NCI-H524 (cell line): ENCODE measurements around the gene KRIT1.
"Not testable (repeated sequence)": the region's sequence is repeated elsewhere in the genome, so short reads cannot be mapped to it uniquely, and the experiment has no call there.

ENCODE experiments used
- DNase-seq, 2 experiments: peaks; one replicate each; lab custom pipeline; 2025; lab: John Stamatoyannopoulos, UW

Gene KRIT1

GRCh38 chr7:92246360-92247101, 817 bp upstream of the KRIT1 start:
- peak; percentile 45 to 61 for DNase-seq

DNA sequence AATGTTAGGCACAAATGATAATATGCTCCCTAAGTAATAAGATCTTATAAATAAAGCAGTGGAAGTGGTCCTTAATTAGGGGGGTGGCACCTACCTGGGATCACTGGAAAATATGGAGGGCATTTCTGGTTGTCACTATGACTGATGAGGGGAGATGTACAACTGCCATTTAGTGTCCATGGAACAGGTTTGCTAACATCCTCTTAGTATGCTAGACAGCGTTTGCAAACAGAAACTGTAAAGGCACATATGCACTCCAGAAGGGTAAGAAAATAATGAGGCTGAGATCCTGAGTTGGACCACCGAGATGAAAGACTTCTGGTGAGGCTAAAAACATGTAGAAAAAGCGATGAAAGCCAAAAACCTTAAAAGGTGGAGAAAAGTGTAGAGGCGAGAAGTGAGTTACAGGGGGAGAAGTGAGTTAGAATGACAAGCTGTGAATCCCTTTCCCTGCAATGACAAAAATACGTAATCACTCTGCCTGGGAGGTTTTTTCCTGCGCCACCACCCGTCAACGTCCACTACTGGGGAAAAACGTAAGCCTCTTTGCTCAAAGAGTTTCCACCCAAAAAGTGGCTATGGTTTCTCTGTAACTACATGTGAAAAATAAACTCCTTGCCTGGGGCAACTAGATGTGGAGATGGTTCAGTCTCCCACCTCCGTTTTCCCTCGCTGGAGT, 767 bp downstream of the KRIT1 start:
- peak in 1 of 2 experiments; percentile 22 for DNase-seq

- DNase-seq = no peak
Observed at GRCh38 chr7:92242972-92243371, 2.7 kb downstream of the KRIT1 start.

- no peak for DNase-seq
Observed at GRCh38 chr7:92230547-92230946, 15.2 kb downstream of the KRIT1 start.

DNA sequence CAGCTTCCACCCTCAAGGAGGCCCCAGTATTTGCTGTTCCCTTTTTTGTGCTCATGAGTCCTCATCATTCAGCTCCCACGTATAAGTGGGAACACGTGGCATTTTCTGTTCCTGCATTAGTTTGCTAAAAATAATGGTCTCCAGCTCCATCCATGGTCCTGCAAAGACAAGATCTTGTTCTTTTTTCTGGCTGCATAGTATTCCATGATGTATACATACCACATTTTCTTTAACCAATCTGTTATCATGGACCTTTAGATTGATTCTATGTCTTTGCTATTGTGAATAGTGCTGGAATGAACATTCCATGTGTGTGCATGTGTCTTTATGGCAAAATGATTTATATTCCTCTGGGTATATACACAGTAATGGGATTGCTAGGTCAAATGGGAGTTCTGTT, 17.0 kb downstream of the KRIT1 start:
- DNase-seq = no peak

DNA sequence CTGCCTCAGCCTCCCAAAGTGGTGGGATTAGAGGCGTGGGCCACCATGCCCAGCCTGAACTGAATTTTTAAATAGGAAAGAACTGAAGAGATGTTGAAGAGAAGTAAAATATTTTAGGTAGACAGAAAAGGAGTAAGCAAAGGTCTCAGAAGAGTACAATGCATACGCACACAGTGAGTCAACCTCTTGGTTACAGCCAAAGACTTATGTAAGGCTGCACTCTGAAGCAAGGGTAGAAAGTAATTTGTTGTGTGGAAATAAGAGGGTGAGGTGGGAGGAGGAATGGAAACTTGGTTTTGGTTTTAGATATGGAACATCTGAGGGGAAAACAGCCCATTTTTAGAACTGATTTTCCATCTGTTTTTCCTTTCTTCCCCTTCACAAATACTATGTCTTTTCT, 17.6 kb downstream of the KRIT1 start:
- DNase-seq = no peak

- DNase-seq = no peak
Observed at GRCh38 chr7:92226981-92227380, 18.7 kb downstream of the KRIT1 start.

GRCh38 chr7:92221766-92222165, 23.9 kb downstream of the KRIT1 start:
- DNase-seq = no peak

DNA sequence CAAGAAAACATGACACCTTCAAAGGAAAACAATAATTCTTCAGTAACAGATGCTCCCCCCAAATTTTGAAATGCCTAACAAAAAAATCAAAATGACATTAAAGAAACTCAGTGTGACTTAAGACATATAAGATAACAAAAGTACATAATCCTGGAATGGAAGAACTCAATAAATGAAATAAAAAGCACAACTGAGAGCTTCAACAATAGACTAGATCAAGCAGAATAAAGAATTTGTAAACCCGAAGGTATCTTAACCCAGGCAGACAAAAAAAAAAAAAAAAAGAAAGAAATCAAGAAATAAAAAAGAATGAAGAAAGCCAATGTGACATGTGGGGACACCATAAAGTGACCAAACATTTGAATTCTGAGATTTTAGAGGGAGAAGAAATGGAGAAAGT, 39.0 kb downstream of the KRIT1 start:
- no peak for DNase-seq

DNA sequence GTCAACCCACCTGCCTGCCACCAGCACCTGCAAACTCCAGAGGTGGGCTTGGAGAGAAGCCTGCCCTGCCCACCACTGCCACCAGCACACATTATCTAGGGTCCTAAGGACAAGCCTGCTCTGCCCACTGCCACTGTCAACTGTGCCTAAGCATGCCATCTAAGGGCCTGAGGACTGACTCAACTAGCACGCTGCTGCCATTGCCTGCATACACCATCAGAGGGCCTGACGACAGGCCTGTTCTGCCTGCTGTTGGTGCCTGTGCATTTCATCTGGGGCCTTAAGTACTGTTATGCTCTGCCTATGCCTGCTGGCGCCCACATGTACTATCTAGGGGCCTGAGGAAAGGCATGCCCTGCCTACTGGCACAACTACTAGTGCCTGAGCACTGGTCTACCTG, 39.7 kb downstream of the KRIT1 start:
- DNase-seq = no peak

DNA sequence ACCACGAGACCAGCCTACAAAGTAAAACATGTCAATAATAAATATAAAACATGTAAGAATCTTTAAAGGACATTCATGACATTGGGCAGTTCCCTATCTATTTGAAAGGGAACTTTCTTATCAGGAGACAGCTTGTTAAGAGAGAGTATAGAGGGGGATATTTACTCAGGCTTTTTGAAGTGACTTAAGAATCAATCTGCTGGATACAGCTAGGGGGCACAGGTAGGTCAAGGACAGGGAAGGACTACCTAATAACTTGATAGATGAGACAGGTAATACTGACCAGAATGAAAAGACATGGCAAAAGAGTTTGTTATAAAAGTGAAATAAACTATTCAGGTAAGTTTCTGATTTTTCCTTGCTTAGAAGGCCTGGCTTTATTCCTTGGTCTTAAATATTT, 44.9 kb downstream of the KRIT1 start:
- DNase-seq = no peak

- DNase-seq = no peak
Observed at GRCh38 chr7:92192326-92192725, 53.4 kb downstream of the KRIT1 start.

- not testable (repeated sequence) for DNase-seq
Observed at GRCh38 chr7:92189246-92189645, 56.5 kb downstream of the KRIT1 start.

GRCh38 chr7:92184294-92184693, 61.4 kb downstream of the KRIT1 start:
- not testable (repeated sequence) for DNase-seq

- DNase-seq = peak; percentile 61 to 73
Observed at GRCh38 chr7:92178928-92179924, 66.5 kb downstream of the KRIT1 start, which contains the start of gene LRRD1. Gene LRRD1, minus strand, starts transcription at chr7:92179142. Its CDS starts 13,940 bp downstream, at chr7:92165202.

DNA sequence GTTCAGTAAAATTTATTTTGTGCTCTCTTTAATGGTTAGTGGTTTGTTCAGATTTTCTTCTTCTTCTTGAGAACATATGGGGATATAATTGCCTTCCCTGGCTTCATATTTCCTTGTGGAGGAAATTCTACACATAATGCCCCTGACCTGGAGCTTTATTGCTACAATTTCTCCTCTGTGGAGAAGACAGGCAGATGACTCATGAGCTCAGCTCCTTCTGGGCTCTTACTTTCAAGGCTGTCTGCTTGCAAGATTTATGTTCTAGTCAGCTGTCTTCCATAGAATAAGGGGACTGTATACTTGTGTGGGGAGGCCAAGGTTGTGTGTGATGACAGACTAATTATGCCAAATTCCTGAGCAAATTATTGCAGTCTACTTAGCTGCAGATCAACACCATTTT, 68.4 kb downstream of the KRIT1 start:
- DNase-seq = peak in 1 of 2 experiments; percentile 67

DNA sequence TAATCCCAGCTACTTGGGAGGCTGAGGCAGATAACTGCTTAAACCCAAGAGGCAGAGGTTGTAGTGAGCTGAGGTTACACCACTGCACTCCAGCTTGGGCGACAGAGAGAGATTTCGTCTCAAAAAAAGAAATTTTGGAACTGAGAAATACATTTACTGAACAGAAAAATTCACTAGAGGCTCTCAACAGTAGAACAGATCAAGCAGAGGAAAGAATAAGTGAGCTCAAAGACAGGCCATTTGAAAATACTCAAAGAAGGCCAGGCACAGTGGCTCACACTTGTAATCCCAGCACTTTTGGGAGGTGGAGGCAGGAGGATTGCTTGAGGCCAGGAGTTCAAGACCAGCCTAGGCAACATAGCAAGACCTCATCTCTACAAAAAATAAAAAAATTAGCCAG, 76.2 kb downstream of the KRIT1 start:
- not testable (repeated sequence) for DNase-seq

DNA sequence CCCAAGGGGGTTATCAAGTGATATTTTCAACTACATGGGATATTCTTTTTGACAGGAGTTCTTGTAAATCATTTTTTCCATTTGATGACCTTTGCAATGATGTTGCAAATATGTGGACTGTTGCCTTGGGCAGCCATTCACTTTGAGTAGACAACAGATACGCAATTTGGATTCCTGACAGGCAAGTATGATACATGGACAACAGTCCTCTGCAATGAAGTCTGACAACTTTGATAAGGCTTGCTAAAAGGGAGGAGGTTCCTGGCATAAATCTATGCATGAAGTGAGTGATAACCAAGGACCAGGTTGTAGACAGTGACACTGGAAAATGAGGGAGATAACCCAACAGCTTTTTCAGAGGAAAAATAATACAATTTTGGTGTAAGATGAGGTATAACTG, 84.4 kb downstream of the KRIT1 start:
- DNase-seq = no peak

GRCh38 chr7:92158660-92159575, 86.8 kb downstream of the KRIT1 start:
- DNase-seq = no peak

- DNase-seq = peak; percentile 15 to 72
Observed at GRCh38 chr7:92156990-92157389, 88.7 kb downstream of the KRIT1 start.

GRCh38 chr7:92155108-92155739, 90.5 kb downstream of the KRIT1 start:
- DNase-seq = no peak
